Fibroblast of skin of right biceps (primary cell): ENCODE measurements around the gene PRAMEF5.
"Not testable (repeated sequence)": the region's sequence is repeated elsewhere in the genome, so short reads cannot be mapped to it uniquely, and the experiment has no call there.

Source experiments
- DNase-seq: peaks from one replicate; pipeline ENCODE4 v3.0.0-alpha.2; 2013

The PRAMEF5 gene

GRCh38 chr1:13253898-13254297 is at the start of gene PRAMEF5:
Gene PRAMEF5, plus strand, starts transcription at chr1:13254198. Its CDS starts 5,071 bp downstream, at chr1:13259269.
- not testable (repeated sequence) for DNase-seq

DNA sequence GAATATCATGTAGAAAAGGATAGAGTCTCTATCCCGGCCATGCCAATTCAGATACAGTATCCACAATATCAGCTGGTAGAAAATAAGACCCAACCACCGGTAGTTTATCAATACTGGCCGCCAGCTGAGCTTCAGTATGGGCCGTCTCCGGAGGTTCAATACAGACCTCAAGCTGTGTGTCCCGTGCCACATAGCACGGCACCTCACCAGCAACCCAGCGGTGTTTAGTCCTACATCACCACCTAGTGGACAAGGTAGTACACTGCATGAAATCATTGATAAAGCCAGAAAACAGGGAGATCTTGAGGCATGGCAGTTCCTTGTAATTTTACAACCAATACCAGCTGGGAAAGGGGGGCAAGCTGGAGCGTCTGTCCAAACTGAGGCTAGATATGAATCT is 45.3 kb upstream of the PRAMEF5 start:
- DNase-seq, result not testable (repeated sequence)

DNA sequence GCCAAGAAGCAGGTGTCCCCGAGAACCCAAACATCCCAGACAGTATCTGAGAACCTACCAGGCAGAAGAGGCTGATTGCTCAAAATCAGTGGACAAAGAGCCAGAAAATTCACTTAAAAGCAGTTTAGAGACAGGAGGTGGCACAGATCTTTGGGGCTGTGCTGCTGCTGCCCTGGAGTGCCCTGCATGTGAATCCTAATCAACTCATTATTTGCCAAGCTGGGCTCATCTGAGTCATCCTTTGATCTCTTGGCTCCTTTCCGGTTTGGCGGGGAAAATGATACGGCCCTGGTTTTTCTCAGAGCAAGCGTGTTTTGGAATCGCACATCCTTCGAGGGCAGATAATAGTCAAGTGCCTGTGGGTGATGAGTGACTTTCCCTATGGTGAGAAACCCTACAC is 37.4 kb upstream of the PRAMEF5 start:
- DNase-seq, result not testable (repeated sequence)

- DNase-seq, result not testable (repeated sequence)
Observed at GRCh38 chr1:13219203-13219602, 34.8 kb upstream of the PRAMEF5 start.

- DNase-seq, result not testable (repeated sequence)
Observed at GRCh38 chr1:13222788-13223187, 31.2 kb upstream of the PRAMEF5 start.

DNA sequence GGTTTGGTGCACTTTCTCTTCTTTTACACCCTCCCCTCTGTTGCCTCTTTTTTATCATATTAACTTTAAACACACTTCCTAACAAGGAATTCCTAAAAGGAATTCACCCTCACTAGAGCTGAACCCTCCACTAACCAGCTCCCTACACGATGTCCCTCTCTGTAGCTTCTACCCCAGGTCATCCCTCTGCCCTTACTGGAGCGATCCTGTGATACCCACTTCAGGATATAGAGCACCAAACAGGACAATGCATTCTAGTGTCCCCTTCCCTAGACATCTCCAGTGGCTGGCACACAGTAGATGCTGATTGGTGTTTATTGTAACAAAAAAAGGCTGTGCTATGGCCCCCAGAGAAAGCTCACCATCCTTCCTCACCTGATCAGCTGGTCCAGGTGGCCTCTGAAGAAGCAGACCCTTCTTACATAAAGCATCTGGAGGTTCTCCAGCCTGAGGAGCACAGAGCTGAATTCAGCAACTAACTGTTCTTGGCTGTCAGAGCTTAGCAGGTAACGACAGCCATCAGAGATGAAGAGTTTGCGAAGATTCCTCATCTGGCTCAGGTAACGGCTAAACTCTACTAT is 29.4 kb upstream of the PRAMEF5 start:
- DNase-seq, result no peak

GRCh38 chr1:13225675-13226204 is 28.3 kb upstream of the PRAMEF5 start, which contains the start of gene PRAMEF18:
Gene PRAMEF18, minus strand, starts transcription at chr1:13226154. Its CDS starts 48 bp downstream, at chr1:13226106.
- not testable (repeated sequence) for DNase-seq

DNA sequence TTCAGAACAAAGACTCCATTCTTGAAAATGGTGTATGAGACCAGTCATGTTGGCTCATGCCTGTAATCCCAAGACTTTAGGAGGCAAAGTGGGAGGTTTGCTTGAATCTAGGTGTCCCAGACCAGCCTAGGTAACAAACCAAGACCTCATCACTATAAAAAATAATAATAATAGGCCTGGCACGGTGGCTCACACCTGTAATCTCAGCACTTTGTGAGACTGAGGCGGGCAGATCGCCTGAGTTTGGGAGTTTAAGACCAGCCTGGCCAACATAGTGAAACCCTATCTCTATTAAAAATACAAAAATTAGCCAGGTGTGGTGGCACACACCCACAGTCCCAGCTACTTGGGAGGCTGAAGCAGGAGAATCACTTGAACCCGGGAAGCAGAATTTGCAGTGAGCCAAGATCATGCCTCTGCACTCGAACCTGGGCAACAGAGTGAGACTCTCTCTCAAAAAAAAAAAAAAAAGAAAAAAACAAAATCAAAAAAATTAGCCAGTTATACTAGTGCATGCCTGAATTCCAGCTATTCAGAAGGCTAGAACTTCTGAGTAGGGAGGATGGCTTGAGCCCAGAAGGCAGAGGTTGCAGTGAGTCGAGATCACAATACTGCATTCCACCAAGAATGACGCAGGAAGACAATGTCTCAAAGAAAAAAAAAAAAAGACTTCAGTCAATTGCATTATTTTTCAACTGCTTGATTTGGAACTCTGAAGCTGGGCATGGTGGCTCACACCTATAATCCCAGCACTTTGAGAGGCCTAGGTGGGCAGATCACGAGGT is 26.5 kb upstream of the PRAMEF5 start:
- DNase-seq, result not testable (repeated sequence)

GRCh38 chr1:13228343-13228781 is 25.6 kb upstream of the PRAMEF5 start:
- DNase-seq, result no peak

- not testable (repeated sequence) for DNase-seq
Observed at GRCh38 chr1:13230096-13230495, 23.9 kb upstream of the PRAMEF5 start.

DNA sequence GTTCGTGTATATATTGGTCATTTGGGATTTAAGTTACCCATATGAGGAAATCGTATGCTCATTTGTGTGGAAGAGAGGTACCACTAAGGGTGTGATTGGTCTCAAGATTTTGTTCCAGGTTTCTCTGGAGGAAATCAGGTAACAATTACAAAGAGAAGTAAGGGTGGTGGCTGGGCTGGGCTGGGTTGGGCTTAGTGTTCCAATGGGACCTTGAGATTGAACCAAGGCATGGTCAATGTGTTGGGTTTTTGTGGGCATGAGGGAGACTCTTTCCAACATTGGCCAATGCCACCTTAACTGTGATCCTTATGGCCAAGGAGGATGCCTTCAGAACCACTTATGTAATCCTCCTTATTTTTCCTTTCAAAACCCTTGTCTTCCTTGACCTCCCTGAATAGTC is 23.4 kb upstream of the PRAMEF5 start:
- not testable (repeated sequence) for DNase-seq

GRCh38 chr1:13231061-13231750 is 22.8 kb upstream of the PRAMEF5 start:
- DNase-seq, result not testable (repeated sequence)

DNA sequence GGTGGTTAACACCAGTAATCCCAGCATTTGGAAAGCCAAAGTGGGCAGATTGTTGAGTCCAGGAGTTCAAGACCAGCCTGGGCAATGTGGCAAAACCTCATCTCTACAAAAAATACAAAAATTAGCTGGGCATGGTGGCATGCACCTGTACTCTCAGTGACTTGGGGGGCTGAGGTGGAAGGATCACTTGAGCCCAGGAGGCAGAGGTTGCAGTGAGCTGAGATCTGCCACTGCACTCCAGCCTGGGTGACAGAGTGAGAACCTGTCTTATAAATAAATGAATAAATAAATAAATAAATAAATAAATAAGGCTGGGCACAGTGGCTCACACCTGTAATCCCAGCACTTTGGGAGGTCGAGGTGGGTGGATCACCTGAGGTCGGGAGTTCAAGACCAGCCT is 21.9 kb upstream of the PRAMEF5 start:
- not testable (repeated sequence) for DNase-seq

DNA sequence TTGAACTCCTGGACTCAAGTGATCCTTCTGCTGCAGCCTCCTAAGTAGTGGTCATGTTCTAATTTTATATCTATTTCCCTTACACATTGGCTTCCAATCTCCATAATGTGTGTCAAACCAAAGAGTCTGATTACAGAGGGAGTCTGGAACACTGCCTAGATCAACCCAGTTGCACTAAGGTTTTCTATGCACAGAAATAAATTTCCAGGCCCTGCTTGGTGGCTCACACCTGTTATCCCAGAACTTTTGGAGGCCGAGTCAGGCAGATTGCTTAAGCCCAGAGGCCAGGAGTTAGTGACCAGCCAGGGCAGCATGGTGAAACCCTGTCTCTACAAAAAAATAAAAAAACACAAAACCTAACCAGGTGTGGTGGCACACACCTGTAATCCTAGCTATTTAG is 19.9 kb upstream of the PRAMEF5 start:
- not testable (repeated sequence) for DNase-seq

GRCh38 chr1:13237572-13237971 is 16.4 kb upstream of the PRAMEF5 start:
- DNase-seq, result not testable (repeated sequence)

DNA sequence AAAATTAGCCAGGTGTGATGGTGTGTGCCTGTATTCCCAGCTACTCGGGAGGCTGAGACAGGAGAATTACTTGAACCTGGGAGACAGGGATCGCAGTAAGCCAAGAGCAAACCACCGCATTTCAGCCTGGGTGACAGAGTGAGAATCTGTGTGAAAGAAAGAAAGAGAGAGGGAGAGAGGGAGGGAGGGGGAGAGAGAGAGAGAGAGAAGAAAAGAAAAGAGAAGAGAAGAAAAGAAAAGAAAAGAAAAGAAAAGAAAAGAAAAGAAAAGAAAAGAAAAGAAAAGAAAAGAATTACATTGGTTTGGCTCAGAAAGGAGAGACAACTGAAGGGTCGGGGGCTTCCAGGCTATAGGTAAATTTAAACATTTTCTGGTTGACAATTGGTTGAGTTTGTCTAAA is 14.4 kb upstream of the PRAMEF5 start:
- DNase-seq, result not testable (repeated sequence)

GRCh38 chr1:13243536-13244263 is 10.3 kb upstream of the PRAMEF5 start:
- DNase-seq, result not testable (repeated sequence)

DNA sequence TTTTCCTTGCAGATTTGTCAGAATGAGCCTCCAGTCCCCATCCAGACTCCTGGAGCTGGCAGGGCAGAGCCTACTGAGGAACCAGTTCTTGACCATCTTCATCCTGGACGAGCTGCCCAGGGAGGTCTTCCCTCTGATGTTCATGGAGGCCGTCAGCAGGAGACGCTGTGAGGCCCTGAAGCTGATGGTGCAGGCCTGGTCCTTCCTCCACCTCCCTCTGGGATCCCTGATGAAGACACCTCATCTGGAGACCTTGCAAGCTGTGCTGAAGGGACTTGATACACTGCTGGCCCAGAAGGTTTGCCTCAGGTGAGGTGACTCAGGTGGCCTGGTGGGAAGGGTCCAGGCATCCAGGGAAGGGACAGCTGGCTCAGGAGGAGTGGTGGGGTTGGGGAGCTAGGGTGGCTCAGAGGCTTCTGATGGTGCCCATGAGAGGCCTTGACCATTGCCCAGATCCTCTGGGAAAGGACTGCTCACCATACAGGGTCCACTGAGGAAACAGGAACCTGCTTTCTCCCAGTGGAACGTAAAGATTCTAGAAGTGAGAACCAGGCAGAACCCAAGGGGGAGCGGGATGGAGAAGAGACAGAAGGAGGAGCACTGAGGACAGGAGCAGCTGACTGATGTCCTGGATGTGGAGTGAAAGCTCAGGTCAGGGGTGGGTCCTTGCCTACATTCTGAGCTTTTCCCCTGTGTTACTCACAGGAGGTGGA is 8.0 kb upstream of the PRAMEF5 start:
- not testable (repeated sequence) for DNase-seq

- DNase-seq, result not testable (repeated sequence)
Observed at GRCh38 chr1:13246554-13246871, 7.5 kb upstream of the PRAMEF5 start.

DNA sequence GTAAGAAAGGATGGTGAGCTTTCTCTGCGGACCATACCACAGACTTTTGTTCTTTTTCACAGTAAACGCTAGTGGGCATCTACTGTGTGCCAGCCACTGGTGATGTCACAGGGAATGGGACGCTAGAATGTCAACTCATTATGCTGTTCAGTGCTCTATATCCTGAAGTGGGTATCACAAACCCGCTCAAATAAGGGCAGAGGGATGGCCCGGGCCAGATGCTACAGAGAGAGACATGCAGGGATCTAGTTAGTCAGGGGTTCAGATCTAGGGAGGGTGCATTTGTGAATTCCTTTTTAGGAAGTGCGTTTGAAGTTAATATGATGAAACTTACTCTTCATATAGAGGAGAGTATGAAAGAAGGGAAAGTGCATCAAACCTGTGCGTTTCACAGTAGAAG is 6.9 kb upstream of the PRAMEF5 start:
- not testable (repeated sequence) for DNase-seq

DNA sequence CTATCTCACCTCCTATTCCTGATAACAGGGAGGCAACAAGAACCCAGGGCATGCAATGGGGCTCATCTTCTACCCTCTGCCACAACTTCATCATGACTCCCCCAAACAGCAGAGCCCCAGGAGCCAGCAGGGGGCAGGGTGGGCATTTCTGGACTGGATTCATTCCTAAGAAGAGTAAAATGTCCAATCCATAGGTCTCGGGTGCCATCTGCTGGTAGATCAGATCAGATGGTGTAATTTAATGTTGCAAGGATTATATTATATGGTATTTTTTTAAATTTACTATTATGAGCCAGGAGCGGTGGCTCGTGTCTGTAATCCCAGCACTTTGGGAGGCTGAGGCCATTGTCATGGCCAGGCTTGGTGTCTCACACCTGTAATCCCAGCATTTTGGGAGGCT is 11.1 kb downstream of the PRAMEF5 start:
- DNase-seq, result not testable (repeated sequence)

DNA sequence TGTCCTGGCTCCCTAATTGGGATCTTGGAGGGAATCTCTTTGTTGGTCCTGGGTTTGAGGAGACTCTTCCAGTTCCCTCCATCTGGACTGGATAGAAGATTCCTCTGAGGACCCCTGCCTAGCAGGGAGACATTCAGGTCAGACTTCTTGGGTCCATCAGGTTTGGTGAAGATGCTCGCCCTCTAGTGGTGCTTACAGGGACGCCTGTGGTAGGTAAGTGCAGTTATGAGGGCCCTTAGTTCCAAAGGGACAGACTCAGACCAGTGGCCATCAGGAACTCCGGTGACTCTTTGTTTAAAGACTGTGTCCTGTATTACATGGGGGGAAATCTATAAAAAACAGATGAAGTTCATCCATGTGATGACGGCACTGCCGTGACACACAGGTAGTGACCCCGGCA is 23.0 kb downstream of the PRAMEF5 start:
- not testable (repeated sequence) for DNase-seq
